Fibroblast of lung (primary cell): ENCODE data around the gene HMCN2. TPM values are rescaled to one million over a fixed set of nuclear protein-coding genes. Genes with fewer than 3 reads are reported as not detected.

Experiments used
- DNase-seq, 2 donors: peaks; one replicate each; pipeline versions ENCODE4 v3.0.0 to v3.0.0-alpha.2; 2010; ENCODE audit warnings: low read depth in 2 of 2
- H2AFZ ChIP-seq: 2 replicates; pipeline ENCODE4 v1.5.1; 2012; ENCODE audit warnings: low read length, control low read depth, inconsistent platforms
- H3K27ac ChIP-seq: 2 replicates; pipeline ENCODE4 v1.5.1; 2011; ENCODE audit warnings: low read length, control low read depth; ENCODE audit not compliant: insufficient read depth
- H3K27me3 ChIP-seq: 2 replicates; pipeline ENCODE4 v1.5.1; 2011; ENCODE audit warnings: mild to moderate bottlenecking, low read length; ENCODE audit not compliant: control insufficient read depth, insufficient read depth
- H3K36me3 ChIP-seq: 2 replicates; pipeline ENCODE4 v1.5.1; 2011; ENCODE audit warnings: low read length; ENCODE audit not compliant: control insufficient read depth, insufficient read depth
- H3K4me1 ChIP-seq: 2 replicates; pipeline ENCODE4 v1.5.1; 2011; ENCODE audit warnings: low read length; ENCODE audit not compliant: control insufficient read depth, insufficient read depth; ENCODE audit errors: extremely low read depth
- H3K4me2 ChIP-seq: 2 replicates; pipeline ENCODE4 v1.5.1; 2011; ENCODE audit warnings: low read length, control low read depth; ENCODE audit not compliant: insufficient read depth; ENCODE audit errors: extremely low read depth
- H3K4me3 ChIP-seq, 4 experiments: fragments of 200-600 bp in 1 of 4; sonication (generic) in 1 of 4; replicated peaks in 1 of 4; 2 replicates each; pipeline ENCODE4 v1.5.1; 2011 to 2016; ENCODE audit warnings: low read length in 4 of 4, low read depth in 3 of 4, mild to moderate bottlenecking in 3 of 4, control low read depth in 2 of 4, inconsistent platforms in 1 of 4, mixed read lengths in 1 of 4; ENCODE audit not compliant: insufficient read depth in 1 of 4; ENCODE audit errors: control extremely low read depth in 1 of 4
- H3K79me2 ChIP-seq: 2 replicates; pipeline ENCODE4 v1.5.1; 2012; ENCODE audit warnings: mild to moderate bottlenecking, low read length, inconsistent platforms; ENCODE audit not compliant: control insufficient read depth, insufficient read depth
- H3K9ac ChIP-seq: 2 replicates; pipeline ENCODE4 v1.5.1; 2011; ENCODE audit warnings: mild to moderate bottlenecking, low read length, control low read depth; ENCODE audit not compliant: insufficient read depth
- H3K9me3 ChIP-seq: 2 replicates; pipeline ENCODE4 v1.5.1; 2012; ENCODE audit warnings: low read depth, low read length; ENCODE audit not compliant: control insufficient read depth, insufficient read depth
- H4K20me1 ChIP-seq: 2 replicates; pipeline ENCODE4 v1.5.1; 2011; ENCODE audit warnings: low read length; ENCODE audit not compliant: control insufficient read depth, insufficient read depth; ENCODE audit errors: extremely low read depth
- CTCF ChIP-seq, 2 donors: IDR thresholded peaks in 1 of 2; conservative IDR thresholded peaks in 1 of 2; 1 replicate in 1 of 2; 2 replicates in 1 of 2; pipeline ENCODE4 v1.5.1; 2011 to 2012; ENCODE audit warnings: low read length in 2 of 2, control low read depth in 1 of 2, inconsistent platforms in 1 of 2, low read depth in 1 of 2, mild to moderate bottlenecking in 1 of 2
- EZH2 ChIP-seq: IDR thresholded peaks from 2 replicates; pipeline ENCODE4 v1.5.1; 2012; ENCODE audit warnings: low read length, control low read depth, mild to moderate bottlenecking; ENCODE audit errors: missing control alignments
- polyA plus RNA-seq, 2 donors: library from polyadenylated mRNA; depleted of rRNA in 1 of 2; stranded (reverse) in 1 of 2; unstranded in 1 of 2; fragments of >200 nt; gene quantifications; 2 replicates each; pipeline ENCODE4 v1.2.1, GENCODE V29; 2011 to 2012; ENCODE audit warnings: missing spikeins in 1 of 2
- total RNA-seq: library from RNA; depleted of rRNA; stranded (reverse); fragments of >200 nt; gene quantifications from 2 replicates; pipeline ENCODE4 v1.2.1, GENCODE V29; 2014

Gene HMCN2
- total and polyA plus RNA-seq, 2 donors (not counting 1 experiment from before 2014, with no cell fraction given): under 0.01 TPM; not detected in 1

GRCh38 chr9:130343445-130343918 is 77.9 kb downstream of the HMCN2 start:
- Histone ChIP-seq H3K4me1 (no peaks in the 10 kb centered on the region), H3K79me2 (no peaks in the 10 kb centered on the region), H3K36me3 (no peaks in the 10 kb centered on the region), H4K20me1 (no peaks in the 10 kb centered on the region), H2AFZ (no peak overlapping the region), H3K9me3 (no peaks in the 10 kb centered on the region), H3K27me3 (no peaks in the 10 kb centered on the region), H3K27ac (no peak overlapping the region), H3K4me3 (no peak overlapping the region), H3K4me2 (no peak overlapping the region), H3K9ac (no peak overlapping the region)
- TF ChIP-seq CTCF (conservative IDR thresholded peaks at IDR 0.05 in 1 of 2, IDR thresholded peaks at IDR 0.05 in 1 of 2; ENCODE audit: low read depth in 1 of 2, low read length in 2 of 2) (peak; percentile 64 to 69), EZH2 (no peak)
- DNase-seq: no peak

- no peaks in the 10 kb centered on the region for H3K4me1 ChIP-seq
- H3K27me3 ChIP-seq: no peaks in the 10 kb centered on the region
- no peak for TF ChIP-seq CTCF (conservative IDR thresholded peaks at IDR 0.05 in 1 of 2, IDR thresholded peaks at IDR 0.05 in 1 of 2; ENCODE audit: low read depth in 1 of 2, low read length in 2 of 2)
- no peak for TF ChIP-seq EZH2
- no peaks in the 10 kb centered on the region for H3K36me3 ChIP-seq
- DNase-seq: no peak
- no peak overlapping the region for H3K4me2 ChIP-seq
- H3K4me3 ChIP-seq: no peak overlapping the region
- H2AFZ ChIP-seq: no peak overlapping the region
- H4K20me1 ChIP-seq: no peaks in the 10 kb centered on the region
- no peak overlapping the region for H3K9ac ChIP-seq
- no peak overlapping the region for H3K27ac ChIP-seq
- H3K79me2 ChIP-seq: no peaks in the 10 kb centered on the region
- no peaks in the 10 kb centered on the region for H3K9me3 ChIP-seq
Measured at GRCh38 chr9:130344366-130344765, 78.8 kb downstream of the HMCN2 start.

GRCh38 chr9:130345009-130345896 is 79.7 kb downstream of the HMCN2 start:
- peak in 1 of 2 donors; percentile 18 for DNase-seq
- Histone ChIP-seq H3K4me1 (no peaks in the 10 kb centered on the region), H3K4me2 (no peak overlapping the region), H3K36me3 (no peaks in the 10 kb centered on the region), H4K20me1 (no peaks in the 10 kb centered on the region), H3K27me3 (no peaks in the 10 kb centered on the region), H3K4me3 (no peak overlapping the region), H3K27ac (no peak overlapping the region), H3K9ac (no peak overlapping the region), H3K79me2 (no peaks in the 10 kb centered on the region), H3K9me3 (no peaks in the 10 kb centered on the region), H2AFZ (no peak overlapping the region)
- TF ChIP-seq EZH2 (no peak), CTCF (conservative IDR thresholded peaks at IDR 0.05 in 1 of 2, IDR thresholded peaks at IDR 0.05 in 1 of 2; ENCODE audit: low read depth in 1 of 2, low read length in 2 of 2) (no peak)
